ENCODE measurements around the gene NOS3.

- TF ChIP-seq CTCF (IDR thresholded peaks at IDR 0.05) (no peak), RCOR1 (IDR thresholded peaks at IDR 0.05; ENCODE audit: low read length) (no peak), ZBTB33 (IDR thresholded peaks at IDR 0.05; ENCODE audit: borderline replicate concordance, low read depth) (no peak), EZH2phosphoT487 (IDR thresholded peaks at IDR 0.05; ENCODE audit: borderline replicate concordance, low read depth) (no peak), PBX3 (IDR thresholded peaks at IDR 0.05) (no peak), EP300 (IDR thresholded peaks at IDR 0.05; ENCODE audit: borderline replicate concordance in 1 of 2, low read depth in 1 of 2, low read length in 1 of 2) (no peak), REST (IDR thresholded peaks at IDR 0.05; ENCODE audit: low read depth, low read length) (no peak)
Measured at GRCh38 chr7:150998341-150998740, 7.5 kb downstream of the NOS3 start.
